Measurements from ENCODE around the gene CPT2.

CPT2 gene

DNA sequence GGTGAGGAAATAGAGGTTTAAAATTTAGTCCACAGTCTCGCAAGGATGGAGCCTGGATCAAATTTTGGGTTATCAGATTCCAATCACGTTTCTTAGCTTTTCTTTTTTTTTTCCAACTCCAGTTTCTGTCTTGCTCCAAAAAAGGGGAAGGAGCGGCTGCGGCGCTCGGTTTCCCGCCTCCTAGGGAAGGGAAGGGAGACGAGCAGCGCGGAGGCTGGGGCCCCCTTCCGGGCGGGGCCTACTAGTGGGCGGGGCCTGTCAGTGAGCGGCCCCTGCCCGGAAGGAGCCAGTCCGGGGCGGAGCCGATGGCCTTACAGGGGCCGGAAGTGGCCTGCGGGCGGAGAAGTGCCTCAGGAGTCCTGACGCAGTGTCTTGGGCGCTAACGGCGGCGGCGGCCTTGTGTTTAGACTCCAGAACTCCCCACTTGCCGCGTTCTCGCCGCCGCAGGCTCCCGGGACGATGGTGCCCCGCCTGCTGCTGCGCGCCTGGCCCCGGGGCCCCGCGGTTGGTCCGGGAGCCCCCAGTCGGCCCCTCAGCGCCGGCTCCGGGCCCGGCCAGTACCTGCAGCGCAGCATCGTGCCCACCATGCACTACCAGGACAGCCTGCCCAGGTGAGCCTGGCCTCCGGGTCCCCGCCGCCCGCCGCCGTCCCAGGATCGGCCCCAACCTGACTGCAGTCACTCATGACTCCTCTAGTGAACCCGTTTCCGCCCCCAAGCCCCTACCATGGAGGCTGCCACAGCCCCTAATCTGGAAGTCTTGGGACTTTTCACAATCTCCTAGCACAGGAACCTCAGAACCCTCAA is at the start of gene CPT2:
Gene CPT2, plus strand, starts transcription at position 340 of the 806 bp plus-strand sequence. Its CDS starts 120 bp downstream, at position 460.
- DNase-seq = peak; percentile 95
- Histone ChIP-seq H3K4me1 (ENCODE audit: low read length) (no peaks in the 10 kb centered on the region), H3K36me3 (replicated peaks; ENCODE audit: insufficient read depth, low read length) (no peaks in the 10 kb centered on the region), H3K27me3 (replicated peaks; ENCODE audit: insufficient read depth, low read length) (no peaks in the 10 kb centered on the region), H4K20me1 (ENCODE audit: insufficient read depth, low read length) (no peaks in the 10 kb centered on the region), H3K4me3 (ENCODE audit: low read length) (peak within 1 kb of the TSS; percentile 94), H3K9ac (ENCODE audit: low read length) (peak within 1 kb of the TSS; percentile 94), H3K79me2 (ENCODE audit: low read length) (peaks cover 19% of the 10 kb centered on the region), H3K4me2 (ENCODE audit: low read depth, low read length) (peak within 1 kb of the TSS; percentile 89), H3K9me2 (replicated peaks; ENCODE audit: insufficient read depth, low read length) (no peaks in the 10 kb centered on the region), H3F3A (ENCODE audit: insufficient read depth, low read length) (no peaks in the 10 kb centered on the region), H3K27ac (ENCODE audit: low read length) (peak within 1 kb of the TSS; percentile 56; the same call in 1 of the 2 replicates), H2AFZ (ENCODE audit: low read length) (peak within 1 kb of the TSS; percentile 92), H3K9me3 (replicated peaks; ENCODE audit: insufficient read depth, low read length) (no peaks in the 10 kb centered on the region)
- no peak for TF ChIP-seq EZH2 (optimal IDR thresholded peaks at IDR 0.05; ENCODE audit: low read depth, low read length)
- no peak for TF ChIP-seq CTCF (IDR thresholded peaks at IDR 0.05; ENCODE audit: low read length)
- TF ChIP-seq EZH2phosphoT487 (IDR thresholded peaks at IDR 0.05; ENCODE audit: low read length) = no peak

DNA sequence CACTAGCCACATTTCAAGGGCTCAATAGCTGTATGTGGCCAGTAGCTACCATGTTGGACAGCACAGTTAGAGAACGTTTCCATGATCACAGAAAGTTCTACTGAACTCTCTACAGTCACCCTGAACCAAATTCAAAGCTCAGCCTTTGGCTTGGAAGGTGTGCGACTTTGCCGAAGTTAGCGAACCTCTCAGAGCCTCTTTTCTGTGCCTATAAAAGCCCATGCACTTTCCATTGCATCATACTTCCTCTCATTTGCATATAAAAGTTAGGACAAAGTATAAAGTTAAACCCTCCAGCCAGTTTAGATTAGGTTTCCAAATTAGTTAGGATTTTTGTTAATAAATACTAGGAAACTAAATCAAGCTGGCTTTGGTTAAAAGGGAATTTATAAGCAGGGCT is 49.5 kb upstream of the CPT2 start:
- Histone ChIP-seq H3K9me2 (replicated peaks; ENCODE audit: insufficient read depth, low read length) (no peaks in the 10 kb centered on the region), H3K36me3 (replicated peaks; ENCODE audit: insufficient read depth, low read length) (no peaks in the 10 kb centered on the region), H3K4me3 (ENCODE audit: low read length) (no peak overlapping the region), H4K20me1 (ENCODE audit: insufficient read depth, low read length) (no peaks in the 10 kb centered on the region), H3K9ac (ENCODE audit: low read length) (no peak overlapping the region), H3F3A (ENCODE audit: insufficient read depth, low read length) (no peaks in the 10 kb centered on the region), H3K4me1 (ENCODE audit: low read length) (no peaks in the 10 kb centered on the region), H3K27ac (ENCODE audit: low read length) (no peak overlapping the region), H3K9me3 (replicated peaks; ENCODE audit: insufficient read depth, low read length) (no peaks in the 10 kb centered on the region), H3K27me3 (replicated peaks; ENCODE audit: insufficient read depth, low read length) (no peaks in the 10 kb centered on the region), H3K79me2 (ENCODE audit: low read length) (no peaks in the 10 kb centered on the region), H3K4me2 (ENCODE audit: low read depth, low read length) (no peak overlapping the region), H2AFZ (ENCODE audit: low read length) (no peak overlapping the region)
- TF ChIP-seq CTCF (IDR thresholded peaks at IDR 0.05; ENCODE audit: low read length) = no peak
- no peak for TF ChIP-seq EZH2phosphoT487 (IDR thresholded peaks at IDR 0.05; ENCODE audit: low read length)
- TF ChIP-seq EZH2 (optimal IDR thresholded peaks at IDR 0.05; ENCODE audit: low read depth, low read length) = no peak
- no peak for DNase-seq

- Histone ChIP-seq H3K9me2 (replicated peaks; ENCODE audit: insufficient read depth, low read length) (no peaks in the 10 kb centered on the region), H3K27ac (ENCODE audit: low read length) (no peak overlapping the region), H3K9me3 (replicated peaks; ENCODE audit: insufficient read depth, low read length) (no peaks in the 10 kb centered on the region)
Observed at GRCh38 chr1:53148123-53148522, 48.5 kb upstream of the CPT2 start.

More at GRCh38 chr1:53148123-53148522, 48.5 kb upstream of the CPT2 start:
- no peaks in the 10 kb centered on the region for H4K20me1 ChIP-seq (ENCODE audit: insufficient read depth, low read length)
- H3K27me3 ChIP-seq (replicated peaks; ENCODE audit: insufficient read depth, low read length) = no peaks in the 10 kb centered on the region
- no peak overlapping the region for H3K9ac ChIP-seq (ENCODE audit: low read length)
- H3K4me2 ChIP-seq (ENCODE audit: low read depth, low read length) = no peak overlapping the region
- H3K79me2 ChIP-seq (ENCODE audit: low read length) = no peaks in the 10 kb centered on the region
- no peak overlapping the region for H3K4me3 ChIP-seq (ENCODE audit: low read length)
- TF ChIP-seq EZH2phosphoT487 (IDR thresholded peaks at IDR 0.05; ENCODE audit: low read length) (no peak), CTCF (IDR thresholded peaks at IDR 0.05; ENCODE audit: low read length) (no peak), EZH2 (optimal IDR thresholded peaks at IDR 0.05; ENCODE audit: low read depth, low read length) (no peak)
- no peaks in the 10 kb centered on the region for H3F3A ChIP-seq (ENCODE audit: insufficient read depth, low read length)
- no peak overlapping the region for H2AFZ ChIP-seq (ENCODE audit: low read length)
- no peak for DNase-seq
- no peaks in the 10 kb centered on the region for H3K36me3 ChIP-seq (replicated peaks; ENCODE audit: insufficient read depth, low read length)
- H3K4me1 ChIP-seq (ENCODE audit: low read length) = no peaks in the 10 kb centered on the region

Data from MM.1S (cell line).